ENCODE measurements around the gene DLG2.
"Not testable (repeated sequence)": the region's sequence is repeated elsewhere in the genome, so short reads cannot be mapped to it uniquely, and the experiment has no call there.

The DLG2 gene

GRCh38 chr11:83809274-83809673 is 1817.9 kb downstream of the DLG2 start:
- no peak for DNase-seq

DNA sequence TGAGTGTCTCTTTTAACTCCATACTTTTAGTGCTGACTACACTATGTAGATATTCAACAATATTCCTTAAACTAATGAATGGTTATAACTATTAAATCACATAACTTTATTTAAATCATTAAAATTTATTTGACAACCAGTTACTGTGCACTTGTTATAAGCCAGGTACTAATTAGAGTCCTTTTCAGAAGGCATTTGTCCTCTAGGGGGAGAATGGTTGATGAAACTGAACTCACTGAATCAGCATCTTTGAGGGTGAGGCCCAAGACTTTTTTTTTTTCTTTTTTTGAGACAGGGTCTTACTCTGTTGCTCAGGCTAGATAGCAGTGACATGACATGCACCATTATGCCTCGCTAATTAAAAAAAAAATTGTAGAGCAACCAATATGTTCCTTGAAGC is 1825.3 kb downstream of the DLG2 start:
- no peak for DNase-seq

DNA sequence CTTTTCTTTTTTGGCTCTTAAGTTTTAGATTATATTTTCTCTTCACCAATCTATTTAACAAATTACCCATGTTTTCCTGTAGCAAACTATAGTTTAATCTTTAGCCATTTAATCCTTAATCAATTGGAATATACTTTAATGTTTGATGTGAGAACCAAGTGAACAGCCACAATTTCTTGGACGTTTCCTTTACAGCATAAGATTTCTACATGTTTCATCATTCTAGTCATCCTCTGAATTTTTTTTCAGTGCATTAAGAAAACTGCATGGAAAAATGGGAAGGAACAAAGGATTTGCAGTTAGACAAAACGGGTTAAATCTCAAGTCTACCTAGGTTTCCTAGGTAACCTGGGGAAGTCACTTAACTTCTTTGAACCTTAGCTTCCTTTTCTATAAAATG is 1833.8 kb downstream of the DLG2 start:
- DNase-seq, result no peak

DNA sequence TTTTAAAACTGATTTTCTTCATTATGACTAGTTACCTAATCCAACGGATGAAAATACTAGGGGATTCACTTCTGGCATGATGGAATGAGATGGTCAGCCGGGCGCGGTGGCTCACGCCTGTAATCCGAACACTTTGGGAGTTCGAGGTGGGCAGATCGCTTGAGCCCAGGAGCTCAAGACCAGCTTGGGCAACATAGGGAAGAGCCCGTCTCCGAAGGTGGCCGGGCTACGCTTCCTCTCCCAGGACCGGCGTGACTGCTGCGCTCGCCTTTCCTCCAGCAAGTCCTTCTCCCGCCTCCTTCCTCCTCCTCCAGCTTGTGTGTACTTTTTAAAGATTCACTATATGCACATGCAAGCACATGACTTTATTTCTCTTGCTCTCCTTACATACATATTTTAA is 1835.6 kb downstream of the DLG2 start:
- DNase-seq, result no peak

DNA sequence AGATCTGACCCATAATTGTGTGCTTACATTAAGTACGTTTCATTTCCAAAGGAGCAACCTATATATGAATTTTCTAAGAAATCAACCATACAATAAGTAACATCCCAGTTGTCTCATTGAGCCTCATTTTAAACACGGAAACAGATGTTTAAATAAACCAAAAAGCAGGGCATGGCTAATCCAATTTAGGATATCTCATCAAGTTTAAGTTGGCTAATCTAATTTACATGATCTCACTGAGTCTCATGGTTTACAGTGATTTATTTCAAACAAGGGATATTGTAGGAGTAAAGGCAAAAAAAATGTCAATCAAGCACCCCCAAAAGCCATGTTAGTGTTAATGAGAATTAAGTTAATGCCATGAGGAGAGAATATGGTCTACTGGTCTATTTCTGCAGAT is 1841.2 kb downstream of the DLG2 start:
- DNase-seq, result no peak

DNA sequence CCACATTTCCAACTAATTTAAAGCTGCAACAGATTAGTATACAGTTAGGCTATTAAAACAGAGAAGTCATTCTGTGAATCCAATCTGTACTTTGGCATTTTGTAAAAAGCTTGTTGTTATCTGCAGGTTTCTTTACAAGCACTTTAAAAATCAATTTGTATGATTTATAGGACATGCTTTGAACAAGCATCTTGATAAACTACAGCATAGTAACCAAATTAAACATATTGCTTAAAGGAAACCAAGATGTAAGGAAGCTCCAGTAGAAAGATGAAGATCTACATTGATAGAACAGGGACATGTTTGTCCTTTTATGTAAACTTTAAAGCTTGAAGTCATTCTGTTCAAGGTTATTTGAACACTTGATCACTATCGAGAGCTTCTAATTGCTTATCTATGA is 1842.7 kb downstream of the DLG2 start:
- no peak for DNase-seq

- no peak for DNase-seq
Measured at GRCh38 chr11:83782329-83782728, 1844.8 kb downstream of the DLG2 start.

DNA sequence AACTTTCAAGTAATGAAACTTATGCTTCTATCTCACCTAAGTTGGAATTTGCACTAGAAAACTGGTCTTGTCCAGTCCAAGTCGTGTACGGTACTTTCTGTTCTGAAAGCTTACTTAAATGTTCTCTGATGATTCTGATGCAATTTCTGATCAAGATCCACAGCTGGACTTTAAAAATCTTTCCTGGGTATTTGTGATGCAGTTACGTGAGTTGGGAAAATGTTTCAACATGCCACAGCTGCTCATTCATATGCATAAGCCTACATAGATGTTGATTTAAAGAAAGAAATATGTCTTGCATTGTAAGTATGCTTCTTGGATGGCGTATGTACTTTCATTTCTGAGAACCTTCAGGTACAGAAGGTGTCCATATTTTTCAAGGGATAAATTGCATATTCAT is 1847.3 kb downstream of the DLG2 start:
- DNase-seq, result no peak

- no peak for DNase-seq
Measured at GRCh38 chr11:83778596-83778995, 1848.5 kb downstream of the DLG2 start.

GRCh38 chr11:83773950-83774880 is 1852.9 kb downstream of the DLG2 start:
- DNase-seq, result no peak

DNA sequence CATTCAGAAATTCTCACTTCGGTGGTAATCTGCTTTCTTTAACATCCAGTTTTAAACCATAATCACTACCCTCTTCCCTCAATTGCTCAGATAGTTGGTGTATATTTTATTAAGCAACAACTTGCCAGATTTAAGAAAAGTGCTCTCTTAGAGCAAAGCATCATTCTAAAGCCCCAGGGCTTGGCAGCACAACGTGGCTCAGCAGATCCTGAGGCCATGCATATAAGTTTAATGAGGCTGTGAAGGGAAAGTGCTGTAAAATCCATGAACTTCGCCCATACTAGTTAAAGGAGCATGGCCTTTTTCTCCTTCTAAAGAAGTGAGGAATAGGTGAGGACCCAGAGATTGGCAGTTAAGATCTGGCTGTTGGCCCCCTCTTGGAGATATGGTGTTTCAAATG is 1858.7 kb downstream of the DLG2 start:
- DNase-seq, result no peak

- no peak for DNase-seq
Measured at GRCh38 chr11:83766932-83767331, 1860.2 kb downstream of the DLG2 start.

- DNase-seq, result no peak
Measured at GRCh38 chr11:83764643-83765042, 1862.5 kb downstream of the DLG2 start.

DNA sequence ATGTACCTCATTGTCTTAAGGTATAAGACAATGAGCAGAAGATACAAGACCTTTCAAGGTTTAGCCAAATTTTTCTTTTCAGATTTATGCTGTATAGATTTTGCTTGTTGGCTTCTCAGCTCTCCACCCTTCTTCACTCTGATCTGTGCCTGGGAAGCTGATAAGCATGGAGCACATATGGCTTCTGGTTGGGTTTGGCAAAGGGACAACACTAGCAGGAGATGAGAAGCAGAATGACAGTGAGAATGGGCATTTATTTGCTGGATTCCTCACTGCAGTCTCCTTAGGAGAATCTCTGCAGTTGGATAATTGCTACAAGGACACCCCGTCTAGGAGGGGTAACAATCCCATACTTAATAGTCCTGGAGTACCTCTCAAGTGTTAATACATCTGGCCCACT is 1866.2 kb downstream of the DLG2 start:
- no peak for DNase-seq

GRCh38 chr11:83759148-83759547 is 1868.0 kb downstream of the DLG2 start:
- no peak for DNase-seq

DNA sequence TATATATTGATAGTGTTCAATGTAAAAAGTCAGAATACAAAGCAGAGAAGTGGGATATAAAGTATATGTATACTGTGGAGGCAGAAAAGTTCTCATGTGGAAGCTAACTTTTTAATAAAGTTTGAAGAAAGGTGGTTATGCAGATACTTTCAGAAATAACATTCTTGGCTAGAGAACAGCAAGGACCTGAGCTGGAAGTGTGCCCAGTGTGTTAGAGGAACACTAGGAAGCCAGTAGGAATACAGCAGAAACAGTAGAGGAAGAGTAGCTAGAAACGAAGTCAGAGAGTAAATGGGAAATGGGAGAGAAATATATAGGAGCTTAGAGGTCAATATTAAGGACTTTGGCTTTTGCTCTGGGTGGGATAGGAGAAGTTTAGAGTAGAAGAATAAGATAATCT is 1876.1 kb downstream of the DLG2 start:
- no peak for DNase-seq

DNA sequence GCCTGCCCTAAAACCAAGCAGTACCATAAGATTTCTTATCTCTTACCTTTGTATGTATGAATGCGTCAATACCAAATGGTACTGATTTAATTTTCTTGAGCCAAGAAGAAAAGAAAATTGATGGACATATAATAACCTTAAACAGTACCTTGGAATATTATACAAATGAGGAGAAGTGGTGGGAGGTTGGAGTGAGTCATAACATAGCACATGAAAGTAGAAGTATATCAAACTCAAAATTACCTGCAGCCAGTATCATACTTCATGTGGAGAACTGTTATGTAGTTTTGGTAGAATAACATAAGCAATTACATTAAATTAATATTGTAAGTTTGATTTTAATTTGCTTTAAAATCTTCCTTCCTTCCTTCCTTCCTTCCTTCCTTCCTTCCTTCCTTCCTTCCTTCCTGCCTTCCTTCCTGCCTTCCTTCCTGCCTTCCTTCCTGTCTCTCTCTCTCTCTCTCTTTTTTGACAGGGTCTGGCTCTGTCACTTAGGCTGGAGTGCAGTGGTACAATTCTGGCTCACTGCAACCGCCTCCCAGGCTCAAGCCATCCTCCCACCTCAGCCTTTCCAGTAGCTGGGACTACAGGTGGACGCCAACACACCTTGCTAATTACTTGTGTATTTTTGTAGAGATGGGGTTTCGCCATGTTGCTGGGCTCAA is 1880.1 kb downstream of the DLG2 start:
- DNase-seq, result no peak

- DNase-seq, result no peak
Measured at GRCh38 chr11:83744620-83745192, 1882.4 kb downstream of the DLG2 start.

GRCh38 chr11:83736684-83737083 is 1890.5 kb downstream of the DLG2 start:
- no peak for DNase-seq

DNA sequence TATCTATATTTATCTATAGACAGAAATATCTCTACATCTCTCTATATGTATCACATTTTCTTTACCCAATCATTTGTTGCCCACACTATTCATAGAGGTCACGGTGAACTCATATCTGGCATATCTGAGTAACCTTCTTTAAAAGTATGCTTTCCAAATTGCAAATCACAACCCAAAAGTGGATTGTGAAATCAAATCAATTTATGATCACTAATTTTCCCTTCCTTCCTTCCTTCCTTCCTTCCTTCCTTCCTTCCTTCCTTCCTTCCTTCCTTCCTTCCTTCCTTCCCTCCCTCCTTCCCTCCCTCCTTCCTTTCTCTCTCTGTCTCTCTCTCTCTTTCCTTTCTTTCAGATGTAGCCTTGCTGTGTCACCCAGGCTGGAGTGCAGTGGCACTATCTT is 1893.0 kb downstream of the DLG2 start:
- no peak for DNase-seq

DNA sequence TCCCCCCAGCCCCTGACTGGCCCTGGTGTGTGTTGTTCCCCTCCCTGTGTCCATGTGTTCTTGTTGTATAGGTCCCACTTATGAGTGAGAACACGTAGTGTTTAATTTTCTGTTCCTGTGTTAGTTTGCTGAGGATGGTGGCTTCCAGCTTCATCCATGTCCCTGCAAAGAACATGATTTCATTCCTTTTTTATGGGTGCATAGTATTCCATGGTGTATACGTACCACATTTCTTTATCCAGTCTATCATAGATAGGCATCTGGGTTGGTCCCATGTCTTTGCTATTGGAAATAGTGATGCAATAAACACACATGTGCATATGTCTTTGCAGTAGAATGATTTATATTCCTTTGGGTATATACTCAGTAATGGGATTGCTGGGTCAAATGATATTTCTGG is 1895.9 kb downstream of the DLG2 start:
- DNase-seq, result not testable (repeated sequence)

- no peak for DNase-seq
Measured at GRCh38 chr11:83728281-83728680, 1898.9 kb downstream of the DLG2 start.

DNA sequence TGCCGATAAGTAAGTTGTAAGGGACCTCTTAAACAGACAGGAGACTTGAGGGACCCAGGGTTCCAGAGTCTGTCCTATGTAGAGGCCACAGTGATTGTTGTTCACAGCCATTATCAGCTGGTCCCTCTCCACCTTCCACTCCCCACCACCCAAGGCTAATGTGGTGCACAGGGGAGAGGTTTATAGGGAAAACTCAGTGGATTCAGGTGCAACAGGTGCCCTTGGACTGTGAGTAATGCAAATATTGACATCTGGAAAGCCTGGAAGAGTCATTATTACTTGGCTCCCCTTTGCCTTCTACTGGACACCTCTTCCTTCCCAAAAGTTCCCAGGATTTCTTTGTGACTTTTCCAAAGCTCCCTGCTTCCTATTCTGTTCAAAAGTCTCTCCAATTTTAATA is 1899.9 kb downstream of the DLG2 start:
- no peak for DNase-seq

DNA sequence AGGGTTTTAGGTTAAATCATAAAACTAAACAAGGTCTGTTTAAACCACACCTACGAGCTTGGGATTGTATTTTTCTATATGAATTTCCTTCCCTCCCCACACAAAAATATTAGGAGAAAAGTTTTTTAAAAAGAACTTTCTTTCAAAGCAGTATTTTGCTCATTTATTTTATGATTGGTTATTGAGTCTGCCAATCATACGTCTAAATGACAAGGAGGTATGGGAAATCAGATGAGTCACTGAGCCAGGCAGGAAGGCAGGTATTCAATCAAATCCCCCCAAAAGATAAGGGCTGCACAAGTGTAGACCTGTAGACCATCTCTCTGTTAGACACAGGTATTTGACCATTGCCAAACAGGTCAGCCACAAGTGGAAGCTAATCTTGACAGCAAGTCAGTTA is 1900.8 kb downstream of the DLG2 start:
- no peak for DNase-seq
